H1 (cell line): ENCODE results near the gene ICAM3. TPM values are rescaled to one million over a fixed set of nuclear protein-coding genes. Genes with fewer than 3 reads are reported as not detected.

ENCODE experiments used
- CTCF ChIA-PET: fragments of 300-600 bp; sonication (Branson Sonifier 250); formaldehyde crosslinking; loops from one replicate; lab custom pipeline; 2021; ENCODE audit not compliant: partially characterized antibody; lab: Charles Lee
- POLR2A ChIA-PET: fragments of 300-600 bp; sonication (Branson Sonifier 250); formaldehyde crosslinking; loops from one replicate; lab custom pipeline; 2021; ENCODE audit warnings: inconsistent platforms; ENCODE audit not compliant: partially characterized antibody; lab: Charles Lee
- DNase-seq, 2 experiments: peaks; one replicate each; pipeline versions ENCODE4 v3.0.0 to v3.0.0-alpha.2; 2010 to 2022; ENCODE audit warnings: low spot score in 2 of 2, low read depth in 1 of 2, mixed read lengths in 1 of 2
- FAIRE-seq: peaks from 2 replicates; lab custom pipeline; 2011; peaks lifted over from hg19 to GRCh38; lab: Jason Lieb, UNC
- H2AFZ ChIP-seq: 2 replicates; pipeline ENCODE4 v1.8.1; 2012; ENCODE audit warnings: low read length, inconsistent platforms
- H2AK5ac ChIP-seq: 2 replicates; pipeline ENCODE4 v1.6.1; 2013; ENCODE audit warnings: low read depth, low read length
- H2BK120ac ChIP-seq: replicated peaks from 2 replicates; pipeline ENCODE3; 2013; ENCODE audit warnings: low read depth, low read length, inconsistent platforms
- H2BK12ac ChIP-seq: 2 replicates; pipeline ENCODE4 v1.6.1; 2013; ENCODE audit warnings: low read depth, low read length
- H2BK15ac ChIP-seq: 2 replicates; pipeline ENCODE4 v1.6.1; 2013; ENCODE audit warnings: low read length
- H2BK20ac ChIP-seq: 2 replicates; pipeline ENCODE4 v1.6.1; 2013; ENCODE audit warnings: low read length
- H2BK5ac ChIP-seq: 2 replicates; pipeline ENCODE4 v1.6.1; 2013; ENCODE audit warnings: low read depth, low read length
- H3K14ac ChIP-seq: 2 replicates; pipeline ENCODE4 v1.6.1; 2013; ENCODE audit warnings: inconsistent platforms; ENCODE audit not compliant: insufficient read length
- H3K18ac ChIP-seq: 2 replicates; pipeline ENCODE4 v1.6.1; 2013; ENCODE audit warnings: low read length; ENCODE audit errors: extremely low read depth
- H3K23ac ChIP-seq: 2 replicates; pipeline ENCODE4 v1.6.1; 2013; ENCODE audit warnings: inconsistent platforms; ENCODE audit not compliant: insufficient read length
- H3K23me2 ChIP-seq: 2 replicates; pipeline ENCODE4 v1.6.1; 2013; ENCODE audit warnings: low read depth, low read length
- H3K27ac ChIP-seq: 2 replicates; pipeline ENCODE4 v1.6.1; 2011; ENCODE audit warnings: low read depth, low read length, inconsistent platforms
- H3K27me3 ChIP-seq, 4 experiments: replicated peaks in 1 of 4; 1 replicate in 1 of 4; 2 replicates in 3 of 4; pipeline versions ENCODE4 v1.6.1 to v1.8.1; 2011 to 2013; ENCODE audit warnings: low read length in 3 of 4, mild to moderate bottlenecking in 3 of 4, inconsistent platforms in 2 of 4, mixed read lengths in 2 of 4, moderate library complexity in 1 of 4; ENCODE audit not compliant: control insufficient read depth in 3 of 4, insufficient read depth in 3 of 4; ENCODE audit errors: extremely low read depth in 1 of 4
- H3K36me3 ChIP-seq, 4 experiments: 2 replicates each; pipeline versions ENCODE4 v1.6.1 to v1.8.1; 2011 to 2013; ENCODE audit warnings: mild to moderate bottlenecking in 4 of 4, low read length in 3 of 4, moderate library complexity in 2 of 4, control low read depth in 1 of 4, inconsistent platforms in 1 of 4; ENCODE audit not compliant: insufficient read depth in 4 of 4, control insufficient read depth in 2 of 4
- H3K4ac ChIP-seq: replicated peaks from 2 replicates; pipeline ENCODE3; 2013; ENCODE audit warnings: low read length, low read depth, mixed read lengths, inconsistent platforms; ENCODE audit not compliant: insufficient read length
- H3K4me1 ChIP-seq, 4 experiments: replicated peaks in 1 of 4; 1 replicate in 1 of 4; 2 replicates in 3 of 4; pipeline versions ENCODE4 v1.6.1 to v1.8.1; 2011 to 2013; ENCODE audit warnings: low read length in 3 of 4, inconsistent platforms in 2 of 4, mixed read lengths in 1 of 4; ENCODE audit not compliant: insufficient read depth in 4 of 4, control insufficient read depth in 3 of 4
- H3K4me2 ChIP-seq, 2 experiments: 2 replicates each; pipeline versions ENCODE4 v1.6.1 to v1.8.1; 2011 to 2013; ENCODE audit warnings: low read depth in 2 of 2, low read length in 2 of 2, control low read depth in 1 of 2, inconsistent platforms in 1 of 2, mild to moderate bottlenecking in 1 of 2; ENCODE audit not compliant: insufficient read depth in 1 of 2
- H3K4me3 ChIP-seq, 4 experiments: fragments of 200-600, 300-600 bp in 1 of 4; sonication (generic), shearing (Covaris generic), sonication (Bioruptor Twin) in 1 of 4; 2 replicates each; pipeline versions ENCODE4 v1.5.1 to v1.8.1; 2011 to 2016; ENCODE audit warnings: low read length in 4 of 4, low read depth in 3 of 4, control low read depth in 2 of 4, inconsistent platforms in 2 of 4, mild to moderate bottlenecking in 2 of 4, mixed read lengths in 1 of 4, moderate library complexity in 1 of 4; ENCODE audit not compliant: insufficient read depth in 2 of 4; ENCODE audit errors: extremely low read depth in 1 of 4
- H3K56ac ChIP-seq: replicated peaks from 2 replicates; pipeline ENCODE3; 2013; ENCODE audit warnings: low read depth, mild to moderate bottlenecking, mixed read lengths, low read length, inconsistent platforms; ENCODE audit not compliant: insufficient read length
- H3K79me1 ChIP-seq: 2 replicates; pipeline ENCODE4 v1.6.1; 2013; ENCODE audit warnings: low read depth, low read length, control low read depth
- H3K79me2 ChIP-seq, 2 experiments: 2 replicates each; pipeline versions ENCODE4 v1.6.1 to v1.8.1; 2012 to 2013; ENCODE audit warnings: low read length in 2 of 2, mild to moderate bottlenecking in 2 of 2, inconsistent platforms in 1 of 2; ENCODE audit not compliant: insufficient read depth in 2 of 2, control insufficient read depth in 1 of 2
- H3K9ac ChIP-seq, 4 experiments: replicated peaks in 1 of 4; 1 replicate in 1 of 4; 2 replicates in 3 of 4; pipeline versions ENCODE4 v1.6.1 to v1.8.1; 2011 to 2013; ENCODE audit warnings: low read depth in 3 of 4, low read length in 3 of 4, control low read depth in 2 of 4, mild to moderate bottlenecking in 2 of 4, moderate library complexity in 2 of 4, inconsistent platforms in 1 of 4; ENCODE audit errors: extremely low read depth in 1 of 4
- H3K9me3 ChIP-seq, 2 experiments: 2 replicates each; pipeline versions ENCODE4 v1.6.1 to v1.8.1; 2012 to 2013; ENCODE audit warnings: mild to moderate bottlenecking in 2 of 2, moderate library complexity in 2 of 2, control low read depth in 1 of 2, inconsistent platforms in 1 of 2, low read depth in 1 of 2, low read length in 1 of 2, mixed read lengths in 1 of 2; ENCODE audit not compliant: insufficient read depth in 2 of 2
- H4K20me1 ChIP-seq, 2 experiments: replicated peaks in 1 of 2; 2 replicates each; pipeline versions ENCODE3 to v1.8.1; 2011 to 2013; ENCODE audit warnings: inconsistent platforms in 2 of 2, low read length in 2 of 2, mild to moderate bottlenecking in 1 of 2; ENCODE audit not compliant: insufficient read depth in 2 of 2, control insufficient read depth in 1 of 2
- H4K5ac ChIP-seq: 2 replicates; pipeline ENCODE4 v1.6.1; 2013; ENCODE audit warnings: low read length, low read depth, mixed read lengths, inconsistent platforms; ENCODE audit not compliant: insufficient read length
- H4K8ac ChIP-seq: 2 replicates; pipeline ENCODE4 v1.8.0; 2013; ENCODE audit warnings: mild to moderate bottlenecking, moderate library complexity, low read length, inconsistent platforms; ENCODE audit not compliant: insufficient read depth; ENCODE audit errors: extremely low read depth
- H4K91ac ChIP-seq: replicated peaks from 2 replicates; pipeline ENCODE3; 2013; ENCODE audit warnings: low read length, mixed read lengths, inconsistent platforms; ENCODE audit not compliant: insufficient read length
- CTCF ChIP-seq, 3 experiments: IDR thresholded peaks; 1 replicate in 2 of 3; 2 replicates in 1 of 3; pipeline versions ENCODE4 v1.5.1 to v1.6.1; 2011; ENCODE audit warnings: low read length in 3 of 3, mild to moderate bottlenecking in 3 of 3, inconsistent platforms in 2 of 3, low read depth in 1 of 3, moderate library complexity in 1 of 3; ENCODE audit not compliant: insufficient read depth in 1 of 3; ENCODE audit errors: control extremely low read depth in 1 of 3
- KDM4A ChIP-seq: IDR thresholded peaks from one replicate; pipeline ENCODE4 v1.7.1; 2012; ENCODE audit warnings: low read depth, mild to moderate bottlenecking, moderate library complexity, low read length, inconsistent platforms; ENCODE audit not compliant: severe bottlenecking
- RAD21 ChIP-seq, 2 experiments: IDR thresholded peaks in 1 of 2; conservative IDR thresholded peaks in 1 of 2; 2 replicates each; pipeline ENCODE4 v1.6.1; 2011; ENCODE audit warnings: low read depth in 2 of 2, low read length in 2 of 2, improper control_type of control experiment in 1 of 2, inconsistent platforms in 1 of 2, mild to moderate bottlenecking in 1 of 2, moderate library complexity in 1 of 2
- WGBS, 2 experiments: shearing (Covaris generic) in 1 of 2; methylation state at CpG; one replicate each; pipeline versions ENCODE4 v1.1.6 to v1.1.7; 2013 to 2015; ENCODE audit warnings: low lambda C conversion rate in 2 of 2, mixed read lengths in 2 of 2, inconsistent platforms in 1 of 2, low coverage in 1 of 2, missing lambda C conversion rate in 1 of 2; ENCODE audit not compliant: insufficient replicate concordance in 2 of 2, insufficient coverage in 1 of 2, insufficient read length in 1 of 2; ENCODE audit errors: extremely low coverage in 1 of 2, missing lambda C conversion rate in 1 of 2; 5-methylcytosine and 5-hydroxymethylcytosine counted together
- polyA plus RNA-seq, 7 experiments: library from polyadenylated mRNA; depleted of rRNA in 3 of 7; stranded (reverse) in 5 of 7; unstranded in 2 of 7; fragments of >200 nt in 5 of 7; fragments of 200-250 nt in 2 of 7; gene quantifications; 1 replicate in 5 of 7; 2 replicates in 1 of 7; 4 replicates in 1 of 7; pipeline versions ENCODE4 v1.2.1 to v1.2.3, GENCODE V29; 2011 to 2013; ENCODE audit warnings: missing spikeins in 2 of 7, mixed read lengths in 2 of 7
- total RNA-seq: library from RNA; stranded (reverse); fragmentation: NEBNext Ultra II Directional; extraction: Animal tissue kit (Norgen Biotek cat#: 25700); gene quantifications from 2 replicates; pipeline ENCODE4 v1.2.1, GENCODE V29; 2021

The ICAM3 gene
- total and polyA plus RNA-seq, 2 of the 8 experiments (the other 6 are each of a cell fraction or from before 2014, with no cell fraction given): 15.4 to 16.5 TPM

DNA sequence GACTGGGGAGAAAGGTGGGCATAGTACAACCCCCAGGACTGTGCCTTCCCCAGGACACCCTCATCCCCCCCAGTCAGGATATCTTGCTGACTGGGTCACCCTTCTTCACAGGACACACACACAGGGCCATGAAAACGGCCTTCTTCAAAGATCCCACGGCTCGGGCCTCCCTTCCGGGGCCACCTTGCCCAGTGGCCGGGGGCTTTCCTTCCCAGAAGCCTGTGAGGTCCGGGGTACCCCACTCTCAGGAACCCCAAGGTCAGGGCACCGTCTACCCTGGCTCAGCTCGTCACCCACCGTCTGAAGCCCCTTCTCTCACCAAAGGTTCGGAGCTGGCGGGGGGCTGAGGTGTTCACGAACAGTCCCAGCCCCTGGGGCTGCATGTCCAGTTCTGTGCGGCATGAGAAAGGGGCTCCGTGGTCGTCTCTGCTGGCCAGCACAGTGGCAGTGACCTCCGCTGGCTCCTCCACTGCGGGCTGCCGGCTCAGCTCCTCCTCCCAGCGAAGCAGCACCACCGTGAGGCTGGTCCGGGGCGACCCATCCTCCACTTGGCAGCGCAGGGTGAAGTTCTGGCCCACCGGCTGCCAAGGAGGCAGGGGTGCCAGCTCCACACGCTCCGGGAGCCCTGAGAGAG lies 4.0 kb downstream of the ICAM3 start:
- Histone ChIP-seq H2AFZ (no peak overlapping the region), H3K14ac (no peak overlapping the region), H3K79me1 (peaks cover 5% of the 10 kb centered on the region), H3K36me3 (peaks cover 0 to under 1% (median 0%) of the 10 kb centered on the region in 4 experiments; a peak in 2 of 8 replicates), H2AK5ac (no peak overlapping the region), H3K23me2 (peaks cover 13% of the 10 kb centered on the region), H2BK15ac (no peak overlapping the region), H3K4ac (no peak overlapping the region), H3K56ac (no peak overlapping the region), H3K27ac (no peak overlapping the region), H2BK5ac (no peak overlapping the region), H4K91ac (no peak overlapping the region), H3K79me2 (peaks cover 5 to 19% of the 10 kb centered on the region in 2 experiments), H2BK12ac (no peak overlapping the region), H2BK120ac (no peak overlapping the region), H4K8ac (no peak overlapping the region; the same call in 1 of the 2 replicates), H4K20me1 (peaks cover 6 to 8% of the 10 kb centered on the region in 2 experiments), H3K4me2 (peak overlapping the region; percentile 91 to 93), H2BK20ac (no peak overlapping the region), H3K9ac (no peak overlapping the region), H3K4me3 (peak overlapping the region in 1 of 4 experiments; percentile 89; a peak in 2 of 8 replicates), H3K23ac (no peak overlapping the region), H3K9me3 (no peaks in the 10 kb centered on the region), H3K27me3 (peaks cover 0 to 3% (median 0%) of the 10 kb centered on the region in 4 experiments; a peak in 2 of 7 replicates), H3K4me1 (peaks cover 0 to 24% (median 11%) of the 10 kb centered on the region in 4 experiments; a peak in 6 of 7 replicates), H4K5ac (no peak overlapping the region), H3K18ac (no peak overlapping the region; the same call in 1 of the 2 replicates)
- no peak for FAIRE-seq
- TF ChIP-seq RAD21 (IDR thresholded peaks at IDR 0.05 in 1 of 2, conservative IDR thresholded peaks at IDR 0.05 in 1 of 2; ENCODE audit: low read depth in 2 of 2, low read length in 2 of 2) (peak; percentile 2 to 48; a peak in 2 of 4 replicates), CTCF (IDR thresholded peaks at IDR 0.05; ENCODE audit: control extremely low read depth in 1 of 3, insufficient read depth in 1 of 3, low read depth in 1 of 3, low read length in 3 of 3) (peak in 2 of 3 experiments; percentile 19 to 28; a peak in 3 of 4 replicates), KDM4A (no peak)
- ChIA-PET POLR2A (interaction anchor here (0.7 to 6.8 kb wide), 9 partner anchors 8 to 141 kb away, joined by 3 to 104 read pairs (median 9); partner anchors contain the start of genes DNMT1, FDX2, ICAM1 and TYK2), CTCF (interaction anchor here (0.5 to 4.9 kb wide), 16 partner anchors 9 to 374 kb away, joined by 3 to 21 read pairs (median 4); partner anchors contain the start of genes CDC37, ICAM1 and ICAM4)
- DNase-seq: peak in 1 of 2 experiments; percentile 61
- WGBS, 2 experiments: 66% methylated on average over 23 of the region's 26 CpGs; no CpG with 5 or more reads in 1 of the 2 experiments
